HEK293T (cell line): Measurements from ENCODE around the gene RAB3A.

Experiments
- CTCF ChIA-PET: fragments of 350-600 bp; formaldehyde crosslinking; extraction: SDS; loops from one replicate; lab custom pipeline; 2021; ENCODE audit warnings: antibody characterized with exemption, inconsistent platforms; lab: Yijun Ruan, JAX
- POLR2A ChIA-PET: fragments of 350-600 bp; formaldehyde crosslinking; extraction: SDS; loops from one replicate; lab custom pipeline; 2020; ENCODE audit warnings: antibody characterized with exemption, inconsistent platforms; lab: Yijun Ruan, JAX
- DNase-seq: peaks from one replicate; pipeline ENCODE4 v3.0.0; 2012; ENCODE audit warnings: mixed read lengths; ENCODE audit errors: extremely low spot score
- ARNT ChIP-seq: fragments of 450-650 bp; IDR thresholded peaks from 2 replicates; pipeline ENCODE4 v1.6.1; 2017; ENCODE audit warnings: mild to moderate bottlenecking
- BHLHE40 ChIP-seq: fragments of 450-650 bp; IDR thresholded peaks from 2 replicates; pipeline ENCODE4 v1.6.1; 2016; ENCODE audit warnings: mild to moderate bottlenecking, moderate library complexity, borderline replicate concordance
- CTBP1 ChIP-seq: fragments of 450-650 bp; IDR thresholded peaks from 2 replicates; pipeline ENCODE4 v1.6.1; 2016; ENCODE audit warnings: borderline replicate concordance
- ELF4 ChIP-seq: fragments of 450-650 bp; IDR thresholded peaks from 2 replicates; pipeline ENCODE4 v1.6.1; 2017; ENCODE audit warnings: antibody characterized with exemption
- FOXA1 ChIP-seq: fragments of 450-650 bp; IDR thresholded peaks from 2 replicates; pipeline ENCODE4 v1.6.1; 2016; ENCODE audit warnings: mild to moderate bottlenecking
- FOXK2 ChIP-seq: fragments of 450-650 bp; IDR thresholded peaks from 2 replicates; pipeline ENCODE4 v1.6.1; 2016; ENCODE audit warnings: mild to moderate bottlenecking
- FOXM1 ChIP-seq: fragments of 450-650 bp; IDR thresholded peaks from 2 replicates; pipeline ENCODE4 v1.6.1; 2017; ENCODE audit warnings: mild to moderate bottlenecking, borderline replicate concordance
- HDGF ChIP-seq: fragments of 450-650 bp; IDR thresholded peaks from 2 replicates; pipeline ENCODE4 v1.6.1; 2017; ENCODE audit warnings: antibody characterized with exemption, borderline replicate concordance
- L3MBTL2 ChIP-seq: fragments of 450-650 bp; conservative IDR thresholded peaks from 2 replicates; pipeline ENCODE4 v1.6.1; 2016; ENCODE audit warnings: mild to moderate bottlenecking
- LEF1 ChIP-seq: fragments of 450-650 bp; IDR thresholded peaks from 2 replicates; pipeline ENCODE4 v1.6.1; 2017; ENCODE audit warnings: mild to moderate bottlenecking, borderline replicate concordance
- NFRKB ChIP-seq: fragments of 450-650 bp; IDR thresholded peaks from 2 replicates; pipeline ENCODE4 v1.6.1; 2016; ENCODE audit warnings: mild to moderate bottlenecking, moderate library complexity
- PKNOX1 ChIP-seq: fragments of 450-650 bp; IDR thresholded peaks from 2 replicates; pipeline ENCODE4 v1.6.1; 2016
- SP1 ChIP-seq: fragments of 450-650 bp; IDR thresholded peaks from 2 replicates; pipeline ENCODE4 v1.6.1; 2017
- SUZ12 ChIP-seq: fragments of 450-650 bp; IDR thresholded peaks from 2 replicates; pipeline ENCODE4 v1.6.1; 2016; ENCODE audit warnings: mild to moderate bottlenecking
- TARDBP ChIP-seq: fragments of 450-650 bp; IDR thresholded peaks from 2 replicates; pipeline ENCODE4 v1.6.1; 2016
- ZNF384 ChIP-seq: fragments of 450-650 bp; IDR thresholded peaks from 2 replicates; pipeline ENCODE4 v1.6.1; 2016

Gene RAB3A

GRCh38 chr19:18203863-18204393, at the start of gene RAB3A:
Gene RAB3A (minus strand): TSS chr19:18204042. CDS start chr19:18202740, 1,302 bp downstream.
- ChIA-PET CTCF (interaction anchor here (1.2 to 3.9 kb wide), 2 partner anchors 9 to 47 kb away, joined by 3 to 30 read pairs; no protein-coding TSS in a partner anchor), POLR2A (interaction anchor here (1.0 to 3.2 kb wide), 8 partner anchors 8 to 139 kb away, joined by 3 to 22 read pairs (median 8); partner anchors contain the start of genes JUND and MPV17L2)
- peak; percentile 97 for DNase-seq
- TF ChIP-seq FOXK2 (no peak), BHLHE40 (no peak), TARDBP (no peak), FOXA1 (no peak), LEF1 (no peak), FOXM1 (no peak), NFRKB (no peak), ZNF384 (no peak), L3MBTL2 (no peak), ELF4 (no peak), SP1 (peak; percentile 79; the same call in 1 of the 2 replicates), ARNT (no peak), PKNOX1 (peak; percentile 100), HDGF (peak; percentile 99), CTBP1 (no peak), SUZ12 (no peak)

- ChIA-PET POLR2A (interaction anchor here (1.0 to 2.1 kb wide), 2 partner anchors 29 to 102 kb away, joined by 3 to 5 read pairs; no protein-coding TSS in a partner anchor), CTCF (interaction anchor here (0.9 to 4.5 kb wide), 6 partner anchors 27 to 140 kb away, joined by 3 to 30 read pairs (median 6); partner anchors contain the start of gene RAB3A)
- DNase-seq: no peak
- TF ChIP-seq TARDBP: no peak
- no peak for TF ChIP-seq FOXA1
- TF ChIP-seq SUZ12: no peak
- no peak for TF ChIP-seq ARNT
- no peak for TF ChIP-seq PKNOX1
- TF ChIP-seq ZNF384: no peak
- no peak for TF ChIP-seq BHLHE40
- no peak for TF ChIP-seq NFRKB
- no peak for TF ChIP-seq L3MBTL2
These were observed 49.3 kb upstream of the RAB3A start for GRCh38 chr19:18253130-18253529.

GRCh38 chr19:18252370-18252717, 48.5 kb upstream of the RAB3A start:
- no peak for DNase-seq
- CTCF ChIA-PET: interaction anchor here (0.5 to 4.5 kb wide), 13 partner anchors 9 to 445 kb away, joined by 3 to 30 read pairs (median 3); partner anchors contain the start of gene RAB3A
- TF ChIP-seq PKNOX1: no peak
- TF ChIP-seq CTBP1: no peak
- TF ChIP-seq FOXA1: no peak
- no peak for TF ChIP-seq FOXM1
- no peak for TF ChIP-seq L3MBTL2
- POLR2A ChIA-PET: interaction anchor here (1.0 to 2.1 kb wide), 5 partner anchors 28 to 101 kb away, joined by 3 to 5 read pairs (median 3); no protein-coding TSS in a partner anchor

- POLR2A ChIA-PET: interaction anchor here (1.0 to 2.1 kb wide), 4 partner anchors 27 to 77 kb away, joined by 3 to 5 read pairs (median 4); no protein-coding TSS in a partner anchor
- peak; percentile 82 for DNase-seq
- CTCF ChIA-PET: interaction anchor here (0.5 to 4.5 kb wide), 14 partner anchors 8 to 445 kb away, joined by 3 to 30 read pairs (median 3); partner anchors contain the start of gene RAB3A
- TF ChIP-seq BHLHE40 (no peak), ELF4 (no peak), NFRKB (no peak), HDGF (no peak), PKNOX1 (no peak), FOXK2 (no peak), CTBP1 (no peak), FOXM1 (no peak), SP1 (no peak), ZNF384 (no peak), FOXA1 (no peak)
These were observed 47.9 kb upstream of the RAB3A start for GRCh38 chr19:18251587-18252369.

- ChIA-PET POLR2A (interaction anchor here (1.8 kb wide), 1 partner anchor 25 kb away, joined by 4 read pairs; no protein-coding TSS in a partner anchor), CTCF (interaction anchor here (1.8 to 4.5 kb wide), 3 partner anchors 42 to 137 kb away, joined by 7 to 30 read pairs (median 8); partner anchors contain the start of gene RAB3A)
- no peak for TF ChIP-seq BHLHE40
- TF ChIP-seq ARNT: no peak
- no peak for TF ChIP-seq SP1
- no peak for DNase-seq
These were observed 46.0 kb upstream of the RAB3A start for GRCh38 chr19:18249834-18250233.
